GM21515 (cell line): ENCODE measurements around the gene UNC13C.

Experiments used
- ATAC-seq: cut with Tn5 transposase; IDR thresholded peaks from one replicate; pipeline ENCODE4 v1.9.1; 2021; ENCODE audit not compliant: unreplicated experiment

UNC13C gene

DNA sequence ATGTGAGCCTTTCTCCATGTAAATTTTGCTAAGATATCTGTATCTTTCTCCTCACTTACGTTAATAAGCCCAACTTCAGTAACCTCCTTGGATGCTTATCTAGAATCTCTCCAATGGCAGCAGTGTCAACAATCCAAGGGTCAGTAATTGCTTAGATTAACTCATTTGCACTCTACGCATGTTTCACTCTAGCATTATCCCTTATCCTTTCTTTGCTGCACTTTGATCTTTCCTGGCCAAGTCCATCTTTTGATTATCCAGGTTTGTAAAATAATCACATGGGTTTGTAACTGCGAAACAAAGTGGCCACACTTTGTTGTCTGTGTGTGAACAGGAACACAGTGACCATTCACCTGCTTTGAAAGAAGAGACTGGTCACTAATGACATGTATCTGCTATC is 640.9 kb downstream of the UNC13C start:
- ATAC-seq: no peak

DNA sequence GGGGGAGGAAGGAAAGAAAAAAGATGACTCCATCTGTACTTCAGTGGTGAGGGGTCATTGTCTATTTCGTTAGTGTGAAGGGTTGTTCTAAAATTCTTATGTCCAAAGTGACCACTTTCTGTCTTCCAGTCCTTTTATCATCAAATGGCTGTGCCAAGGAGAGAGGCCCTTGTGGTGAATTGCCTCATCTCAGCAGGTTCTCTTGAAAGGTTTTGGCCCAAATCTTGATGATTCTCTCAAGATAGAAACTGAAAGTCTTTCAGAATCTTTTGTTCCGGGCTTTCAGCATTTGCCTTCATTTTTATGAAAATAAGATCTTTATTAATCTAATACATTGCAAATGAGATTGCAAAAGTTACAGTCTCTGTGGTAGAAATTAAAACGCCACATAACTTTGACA is 642.7 kb downstream of the UNC13C start:
- no peak for ATAC-seq

DNA sequence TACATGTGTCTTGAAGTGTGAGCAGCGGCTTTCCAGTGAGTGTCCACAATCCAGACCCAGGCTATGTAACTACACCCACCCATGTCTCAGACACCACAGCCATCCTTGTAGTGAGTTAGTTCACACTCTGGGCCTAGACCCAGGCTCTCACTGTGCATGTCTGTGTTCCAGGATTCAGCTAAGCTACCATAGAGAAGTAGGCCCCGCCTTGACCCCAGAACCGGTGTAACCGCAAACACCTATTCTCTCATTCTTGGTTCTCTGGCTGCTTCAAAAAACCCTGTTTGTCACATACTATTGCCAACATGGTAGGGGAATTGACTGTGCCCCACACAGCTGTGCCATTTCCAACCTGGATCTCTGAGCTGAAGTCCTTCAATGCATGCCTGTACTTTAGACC is 657.9 kb downstream of the UNC13C start:
- ATAC-seq: no peak

DNA sequence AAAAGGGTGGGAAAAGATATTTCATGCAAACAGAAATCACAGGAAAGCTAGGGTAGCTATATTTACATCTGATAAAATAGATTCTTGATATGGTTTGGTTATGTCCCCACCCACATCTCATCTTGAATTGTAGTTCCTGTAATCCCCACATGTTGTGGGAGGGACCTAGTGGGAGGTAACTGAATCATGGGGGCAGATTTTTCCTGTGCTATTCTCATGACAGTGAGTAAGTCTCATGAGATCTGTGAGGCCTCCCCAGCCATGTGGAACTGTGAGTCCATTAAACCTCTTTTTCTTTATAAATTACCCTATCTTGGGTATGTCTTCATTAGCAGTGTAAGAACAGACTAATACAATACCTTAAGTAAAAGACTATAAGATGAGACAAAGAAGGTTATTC is 660.4 kb downstream of the UNC13C start:
- ATAC-seq: no peak

DNA sequence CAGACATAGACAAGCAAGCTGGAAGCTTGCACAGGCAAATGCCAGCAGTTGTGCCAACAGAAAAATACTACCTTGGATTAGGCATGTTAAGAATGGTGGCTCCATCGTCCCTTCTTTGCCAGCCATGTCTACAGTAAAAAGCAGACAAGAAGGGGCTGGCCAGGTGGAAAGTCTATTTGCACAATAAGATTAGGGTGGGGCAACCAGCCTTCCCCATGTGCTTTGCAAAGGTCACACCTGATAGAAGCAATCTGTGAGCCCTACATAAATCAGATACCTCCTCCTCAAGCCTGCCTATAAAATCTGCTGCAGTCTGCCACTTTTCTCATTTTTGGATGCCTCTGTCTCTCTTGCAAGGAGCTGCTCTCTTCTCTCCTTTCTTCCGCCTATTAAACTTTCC is 662.6 kb downstream of the UNC13C start:
- no peak for ATAC-seq

DNA sequence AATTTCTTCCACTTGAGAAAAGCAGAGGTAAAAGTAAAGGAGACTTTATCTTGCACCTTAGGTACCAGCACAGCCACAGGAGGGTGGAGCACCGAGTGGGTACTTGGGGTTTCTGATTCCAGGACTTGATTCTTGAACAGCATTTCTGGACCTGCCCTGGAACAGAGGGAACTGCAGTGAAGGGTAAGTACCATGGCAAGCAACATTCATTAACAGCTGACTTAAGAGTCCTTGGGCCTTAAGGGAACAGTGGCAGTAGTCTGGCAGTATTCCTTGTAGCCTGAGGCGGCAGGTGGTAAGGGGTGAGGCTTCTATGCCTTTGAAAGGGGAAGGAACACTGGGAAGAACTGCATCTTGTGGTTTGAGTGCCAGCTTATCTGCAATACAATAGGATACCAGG is 666.6 kb downstream of the UNC13C start:
- no peak for ATAC-seq

DNA sequence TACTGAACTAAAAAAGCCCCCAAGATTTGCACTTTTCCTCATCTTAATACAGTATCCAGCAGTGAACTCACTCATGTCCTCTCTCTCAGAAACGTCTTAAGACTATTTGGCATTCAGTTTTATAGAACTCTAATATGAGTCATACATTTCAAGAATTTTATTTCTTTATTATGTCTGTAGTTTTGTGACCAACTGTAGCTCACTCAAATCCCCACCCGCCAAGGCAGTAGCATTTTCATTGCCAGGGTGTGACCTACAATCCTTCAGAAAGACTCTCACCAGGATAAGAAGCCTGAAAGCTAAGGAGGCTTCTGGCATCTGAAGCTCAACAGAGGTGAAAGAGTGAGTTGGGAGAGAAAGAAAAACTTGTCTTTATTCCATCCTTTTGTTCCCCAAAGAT is 681.4 kb downstream of the UNC13C start:
- no peak for ATAC-seq

DNA sequence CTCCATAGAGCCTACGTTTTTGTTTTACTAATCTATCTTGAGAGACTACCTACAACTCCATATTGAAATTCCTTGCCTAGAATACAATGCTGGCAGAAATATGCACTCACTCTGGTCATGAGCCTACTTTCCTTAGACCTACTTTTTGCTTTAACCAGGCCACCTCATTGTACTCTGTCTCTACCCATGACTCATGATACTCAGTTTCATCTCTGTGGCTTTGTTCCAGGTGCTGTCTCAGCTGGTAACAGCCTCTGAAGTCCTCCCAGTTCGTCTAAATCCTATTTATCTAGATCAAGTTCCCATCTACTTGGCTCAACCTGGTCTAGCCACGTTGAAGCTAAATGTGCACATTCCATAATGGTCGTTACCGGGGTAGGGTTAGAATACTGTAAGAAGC is 682.1 kb downstream of the UNC13C start:
- no peak for ATAC-seq

DNA sequence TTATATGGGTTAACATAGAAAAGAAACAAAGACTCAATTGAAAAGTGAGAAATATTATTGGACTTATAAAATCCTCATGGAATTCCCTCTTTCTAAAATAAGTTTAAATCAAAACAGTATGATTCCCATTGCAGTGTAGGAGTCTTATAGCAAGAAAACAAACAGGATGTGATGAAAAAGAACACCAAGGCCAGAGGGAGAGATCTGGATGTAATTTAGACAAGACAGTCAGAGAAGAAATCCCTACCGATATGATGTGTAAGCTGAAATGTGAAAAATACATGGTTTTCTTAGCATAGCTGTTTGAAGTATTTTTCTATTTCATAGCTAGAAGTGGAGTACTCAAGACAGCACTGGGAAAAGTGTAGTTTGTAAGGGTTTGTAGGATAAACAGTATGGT is 697.0 kb downstream of the UNC13C start:
- no peak for ATAC-seq

DNA sequence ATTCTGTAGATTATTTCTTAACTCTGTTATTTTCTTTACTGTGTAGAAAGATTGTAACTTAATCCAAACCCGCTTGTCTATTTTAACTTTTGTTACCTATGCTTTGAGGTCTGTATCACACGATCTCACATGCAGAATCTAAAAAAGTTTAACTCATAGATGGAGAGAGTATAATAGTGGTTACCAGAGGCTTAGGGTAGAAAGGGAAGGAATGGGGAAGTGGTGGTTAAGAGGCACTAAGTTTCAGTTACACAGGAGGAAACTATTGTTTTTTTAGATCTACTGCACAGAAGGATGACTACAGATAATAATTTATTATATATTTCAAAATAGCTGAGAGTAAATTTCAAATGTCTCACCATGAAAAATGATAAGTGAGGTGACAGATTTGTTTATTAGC is 703.3 kb downstream of the UNC13C start:
- no peak for ATAC-seq
